MM.1S (cell line): ENCODE data around the gene MAML3.

Source experiments
- DNase-seq: peaks from one replicate; pipeline ENCODE4 v3.0.0-alpha.2; 2015
- H2AFZ ChIP-seq: fragments of 300-600 bp; sonication (generic); 2 replicates; pipeline ENCODE4 v1.6.0; 2016; ENCODE audit warnings: antibody characterized with exemption, low read length
- H3F3A ChIP-seq: fragments of 300-600 bp; sonication (generic); 2 replicates; pipeline ENCODE4 v1.6.1; 2016; ENCODE audit warnings: mild to moderate bottlenecking, antibody characterized with exemption, low read length, moderate library complexity, mixed read lengths; ENCODE audit not compliant: insufficient read depth
- H3K27ac ChIP-seq: fragments of 300-600 bp; sonication (generic); 2 replicates; pipeline ENCODE4 v1.5.1; 2016; ENCODE audit warnings: mild to moderate bottlenecking, low read length
- H3K27me3 ChIP-seq: fragments of 300-600 bp; sonication (generic); replicated peaks from 2 replicates; pipeline ENCODE4 v1.6.0; 2016; ENCODE audit warnings: low read length; ENCODE audit not compliant: insufficient read depth
- H3K36me3 ChIP-seq: fragments of 300-600 bp; sonication (generic); replicated peaks from 2 replicates; pipeline ENCODE4 v1.6.1; 2016; ENCODE audit warnings: mild to moderate bottlenecking, low read length, mixed read lengths; ENCODE audit not compliant: insufficient read depth
- H3K4me1 ChIP-seq: fragments of 300-600 bp; sonication (generic); 2 replicates; pipeline ENCODE4 v1.6.1; 2016; ENCODE audit warnings: low read length, mixed read lengths
- H3K4me2 ChIP-seq: fragments of 300-600 bp; sonication (generic); 2 replicates; pipeline ENCODE4 v1.6.0; 2016; ENCODE audit warnings: low read depth, low read length
- H3K4me3 ChIP-seq: fragments of 300-600 bp; sonication (generic); 2 replicates; pipeline ENCODE4 v1.5.1; 2016; ENCODE audit warnings: low read length, mixed read lengths
- H3K79me2 ChIP-seq: fragments of 300-600 bp; sonication (generic); 2 replicates; pipeline ENCODE4 v1.6.1; 2016; ENCODE audit warnings: mixed run types, low read length, mixed read lengths
- H3K9ac ChIP-seq: fragments of 300-600 bp; sonication (generic); 2 replicates; pipeline ENCODE4 v1.6.1; 2016; ENCODE audit warnings: low read length, mixed read lengths
- H3K9me2 ChIP-seq: fragments of 300-600 bp; sonication (generic); replicated peaks from 2 replicates; pipeline ENCODE4 v1.6.1; 2016; ENCODE audit warnings: mild to moderate bottlenecking, low read length, mixed read lengths; ENCODE audit not compliant: insufficient read depth
- H3K9me3 ChIP-seq: fragments of 300-600 bp; sonication (generic); replicated peaks from 2 replicates; pipeline ENCODE4 v1.6.1; 2016; ENCODE audit warnings: mild to moderate bottlenecking, low read length, mixed read lengths; ENCODE audit not compliant: insufficient read depth
- H4K20me1 ChIP-seq: fragments of 300-600 bp; sonication (generic); 2 replicates; pipeline ENCODE4 v1.6.1; 2016; ENCODE audit warnings: mild to moderate bottlenecking, low read length, moderate library complexity, mixed read lengths; ENCODE audit not compliant: insufficient read depth
- CTCF ChIP-seq: fragments of 300-600 bp; sonication (generic); IDR thresholded peaks from 2 replicates; pipeline ENCODE4 v1.5.1; 2016; ENCODE audit warnings: antibody characterized with exemption, low read length, mixed read lengths
- EZH2 ChIP-seq: fragments of 300-600 bp; sonication (generic); optimal IDR thresholded peaks from 2 replicates; pipeline ENCODE3; 2017; ENCODE audit warnings: low read depth, mild to moderate bottlenecking, antibody characterized with exemption, low read length, mixed read lengths
- EZH2phosphoT487 ChIP-seq: fragments of 300-600 bp; sonication (generic); IDR thresholded peaks from 2 replicates; pipeline ENCODE4 v1.6.1; 2018; ENCODE audit warnings: antibody characterized with exemption, low read length

Gene MAML3

DNA sequence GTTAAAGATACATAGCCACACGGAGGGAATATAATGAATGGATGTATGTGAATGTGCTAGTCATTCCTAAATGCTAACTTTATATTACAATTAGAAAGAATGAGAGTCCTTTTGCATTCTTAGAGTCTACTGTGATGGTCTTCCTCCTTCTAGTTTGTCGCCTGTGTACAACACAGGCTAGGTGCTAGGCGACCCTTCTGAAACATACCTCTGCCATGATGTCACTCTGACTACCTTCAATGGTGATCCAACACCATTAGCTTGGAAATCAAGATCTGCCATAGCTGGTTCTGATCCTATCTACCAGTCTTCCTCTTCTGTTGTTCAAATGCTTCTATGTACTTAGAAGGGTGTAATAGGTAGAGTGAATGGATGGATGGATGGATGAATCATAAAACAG, 337.1 kb downstream of the MAML3 start:
- DNase-seq, result no peak
- Histone ChIP-seq H3K9me2 (no peaks in the 10 kb centered on the region), H3K27me3 (no peaks in the 10 kb centered on the region), H3K79me2 (no peaks in the 10 kb centered on the region), H3K9ac (no peak overlapping the region), H3K4me3 (no peak overlapping the region), H3K36me3 (no peaks in the 10 kb centered on the region), H3K4me2 (no peak overlapping the region), H3K4me1 (no peaks in the 10 kb centered on the region), H3K27ac (no peak overlapping the region), H4K20me1 (no peaks in the 10 kb centered on the region), H3F3A (no peaks in the 10 kb centered on the region), H3K9me3 (no peaks in the 10 kb centered on the region), H2AFZ (no peak overlapping the region)
- no peak for TF ChIP-seq CTCF
- no peak for TF ChIP-seq EZH2phosphoT487
- no peak for TF ChIP-seq EZH2

GRCh38 chr4:139815778-139816601, 338.0 kb downstream of the MAML3 start:
- Histone ChIP-seq H3K4me3 (no peak overlapping the region), H3K4me2 (no peak overlapping the region), H3K4me1 (no peaks in the 10 kb centered on the region), H3K9me2 (no peaks in the 10 kb centered on the region), H2AFZ (no peak overlapping the region), H4K20me1 (no peaks in the 10 kb centered on the region), H3K9ac (no peak overlapping the region), H3K27ac (no peak overlapping the region), H3K36me3 (no peaks in the 10 kb centered on the region), H3K79me2 (no peaks in the 10 kb centered on the region), H3K27me3 (no peaks in the 10 kb centered on the region), H3K9me3 (no peaks in the 10 kb centered on the region), H3F3A (no peaks in the 10 kb centered on the region)
- DNase-seq, result no peak
- TF ChIP-seq EZH2 (no peak), EZH2phosphoT487 (no peak), CTCF (no peak)

GRCh38 chr4:139814323-139815015, 339.5 kb downstream of the MAML3 start:
- H3K9ac ChIP-seq, result no peak overlapping the region
- H3K4me1 ChIP-seq, result no peaks in the 10 kb centered on the region
- H3K9me3 ChIP-seq, result no peaks in the 10 kb centered on the region
- H3F3A ChIP-seq, result no peaks in the 10 kb centered on the region
- H3K36me3 ChIP-seq, result no peaks in the 10 kb centered on the region
- TF ChIP-seq EZH2, result no peak
- TF ChIP-seq CTCF, result no peak
- no peak for TF ChIP-seq EZH2phosphoT487
- DNase-seq, result no peak
- H3K27ac ChIP-seq, result no peak overlapping the region
- no peaks in the 10 kb centered on the region for H3K79me2 ChIP-seq
- H3K4me2 ChIP-seq, result no peak overlapping the region
- no peaks in the 10 kb centered on the region for H3K27me3 ChIP-seq
- H2AFZ ChIP-seq, result no peak overlapping the region
- no peaks in the 10 kb centered on the region for H4K20me1 ChIP-seq
- no peaks in the 10 kb centered on the region for H3K9me2 ChIP-seq
- H3K4me3 ChIP-seq, result no peak overlapping the region
